ENCODE measurements around the gene HS3ST5.

Gene HS3ST5

DNA sequence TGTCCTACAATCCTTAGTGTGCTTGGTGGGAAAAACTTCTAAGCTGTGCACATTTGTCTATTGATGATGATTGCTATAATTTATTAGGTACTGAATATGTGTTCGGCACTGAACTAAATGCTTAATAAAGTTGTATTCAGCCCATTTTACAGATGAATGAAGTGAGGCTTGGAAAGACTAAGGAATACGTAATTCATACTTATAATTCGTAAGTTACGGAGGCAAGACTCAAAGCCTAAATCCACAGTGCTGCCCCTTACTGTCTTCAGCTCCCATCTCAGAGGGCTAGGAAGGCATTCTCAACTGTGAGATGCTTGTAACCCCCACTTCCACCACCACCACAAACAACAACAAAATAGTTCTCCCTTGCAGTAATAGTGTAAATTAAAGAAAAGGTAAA, 171.3 kb downstream of the HS3ST5 start:
- no peak for DNase-seq (ENCODE audit: low read depth, low spot score)
- ChIA-PET POLR2A (no interaction called here), CTCF (interaction anchor here (1.2 kb wide), 1 partner anchor 63 kb away, joined by 5 read pairs; no protein-coding TSS in a partner anchor)
- TF ChIP-seq, protein P1, sequence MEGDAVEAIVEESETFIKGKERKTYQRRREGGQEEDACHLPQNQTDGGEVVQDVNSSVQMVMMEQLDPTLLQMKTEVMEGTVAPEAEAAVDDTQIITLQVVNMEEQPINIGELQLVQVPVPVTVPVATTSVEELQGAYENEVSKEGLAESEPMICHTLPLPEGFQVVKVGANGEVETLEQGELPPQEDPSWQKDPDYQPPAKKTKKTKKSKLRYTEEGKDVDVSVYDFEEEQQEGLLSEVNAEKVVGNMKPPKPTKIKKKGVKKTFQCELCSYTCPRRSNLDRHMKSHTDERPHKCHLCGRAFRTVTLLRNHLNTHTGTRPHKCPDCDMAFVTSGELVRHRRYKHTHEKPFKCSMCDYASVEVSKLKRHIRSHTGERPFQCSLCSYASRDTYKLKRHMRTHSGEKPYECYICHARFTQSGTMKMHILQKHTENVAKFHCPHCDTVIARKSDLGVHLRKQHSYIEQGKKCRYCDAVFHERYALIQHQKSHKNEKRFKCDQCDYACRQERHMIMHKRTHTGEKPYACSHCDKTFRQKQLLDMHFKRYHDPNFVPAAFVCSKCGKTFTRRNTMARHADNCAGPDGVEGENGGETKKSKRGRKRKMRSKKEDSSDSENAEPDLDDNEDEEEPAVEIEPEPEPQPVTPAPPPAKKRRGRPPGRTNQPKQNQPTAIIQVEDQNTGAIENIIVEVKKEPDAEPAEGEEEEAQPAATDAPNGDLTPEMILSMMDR (IDR thresholded peaks at IDR 0.05; ENCODE audit: insufficient read depth, low read length, missing control alignments): no peak
- no peak overlapping the region for H3K4me3 ChIP-seq (ENCODE audit: low read depth, low read length)

DNA sequence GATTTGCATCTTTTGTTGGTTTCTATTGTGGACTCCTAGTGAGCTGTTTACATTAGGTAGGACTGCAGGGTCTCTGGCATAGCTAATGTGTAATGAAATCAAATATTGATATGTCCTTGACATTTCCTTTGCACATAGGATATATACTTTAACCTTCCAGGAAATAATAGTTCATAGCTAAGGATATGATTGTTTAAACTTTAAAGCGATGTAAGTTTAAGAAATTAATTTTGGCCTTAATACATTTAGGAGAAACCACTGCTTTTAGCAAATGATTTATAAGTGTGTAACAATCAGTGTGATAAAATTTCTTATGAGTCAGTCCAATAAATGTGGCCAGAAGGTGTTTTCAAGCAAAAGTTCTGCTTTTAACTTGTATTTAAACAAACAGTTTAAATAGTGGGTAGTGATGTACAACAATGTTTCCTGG, 171.8 kb downstream of the HS3ST5 start:
- POLR2A ChIA-PET: no interaction called here
- CTCF ChIA-PET: interaction anchor here (1.2 kb wide), 1 partner anchor 63 kb away, joined by 5 read pairs; no protein-coding TSS in a partner anchor
- DNase-seq (ENCODE audit: low read depth, low spot score): no peak
- TF ChIP-seq, protein P1 (IDR thresholded peaks at IDR 0.05; ENCODE audit: insufficient read depth, low read length, missing control alignments): no peak
- no peak overlapping the region for H3K4me3 ChIP-seq (ENCODE audit: low read depth, low read length)

DNA sequence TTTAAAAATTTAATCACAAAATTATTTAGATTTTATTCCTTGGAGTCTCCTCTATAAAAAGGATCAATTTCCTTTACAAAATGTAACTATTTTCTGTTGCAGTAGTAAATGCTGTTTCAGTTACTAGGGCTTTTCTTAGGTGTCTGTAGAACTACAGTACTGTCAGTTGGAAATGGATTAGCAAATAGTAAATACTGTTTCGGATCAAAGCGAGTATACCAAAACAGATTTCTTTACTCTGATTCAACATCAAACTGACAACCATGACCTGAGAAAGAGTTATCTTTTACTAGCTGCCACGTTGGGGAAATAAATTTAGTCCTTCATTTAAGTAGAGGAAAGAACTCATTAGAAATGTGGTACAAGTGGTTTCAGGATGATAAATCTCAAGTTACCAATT, 172.5 kb downstream of the HS3ST5 start:
- H3K4me3 ChIP-seq (ENCODE audit: low read depth, low read length): no peak overlapping the region
- POLR2A ChIA-PET: no interaction called here
- no peak for DNase-seq (ENCODE audit: low read depth, low spot score)
- CTCF ChIA-PET: interaction anchor here (1.2 kb wide), 1 partner anchor 62 kb away, joined by 5 read pairs; no protein-coding TSS in a partner anchor
- TF ChIP-seq, protein P1 (IDR thresholded peaks at IDR 0.05; ENCODE audit: insufficient read depth, low read length, missing control alignments): no peak

DNA sequence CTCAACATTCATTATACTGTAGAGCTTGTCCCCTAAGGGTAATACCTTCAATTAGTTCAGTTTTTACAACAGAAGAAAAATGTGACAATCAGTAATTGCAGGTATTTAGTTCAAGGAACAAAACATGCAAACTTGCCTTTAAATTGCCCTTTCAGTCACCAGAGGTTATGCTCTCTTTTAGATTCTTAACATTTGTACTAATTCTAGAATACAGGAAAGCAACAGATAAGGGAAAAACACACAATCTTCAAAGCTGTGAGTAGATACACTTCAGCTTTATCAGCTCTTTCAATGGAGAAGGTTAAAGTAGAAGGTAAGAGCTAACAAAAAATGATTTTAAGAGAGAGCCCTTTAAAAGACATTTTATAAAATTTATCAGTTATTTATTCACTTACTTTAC, 173.1 kb downstream of the HS3ST5 start:
- no peak overlapping the region for H3K4me3 ChIP-seq (ENCODE audit: low read depth, low read length)
- ChIA-PET POLR2A (no interaction called here), CTCF (no interaction called here)
- no peak for DNase-seq (ENCODE audit: low read depth, low spot score)
- TF ChIP-seq, protein P1 (IDR thresholded peaks at IDR 0.05; ENCODE audit: insufficient read depth, low read length, missing control alignments): no peak

DNA sequence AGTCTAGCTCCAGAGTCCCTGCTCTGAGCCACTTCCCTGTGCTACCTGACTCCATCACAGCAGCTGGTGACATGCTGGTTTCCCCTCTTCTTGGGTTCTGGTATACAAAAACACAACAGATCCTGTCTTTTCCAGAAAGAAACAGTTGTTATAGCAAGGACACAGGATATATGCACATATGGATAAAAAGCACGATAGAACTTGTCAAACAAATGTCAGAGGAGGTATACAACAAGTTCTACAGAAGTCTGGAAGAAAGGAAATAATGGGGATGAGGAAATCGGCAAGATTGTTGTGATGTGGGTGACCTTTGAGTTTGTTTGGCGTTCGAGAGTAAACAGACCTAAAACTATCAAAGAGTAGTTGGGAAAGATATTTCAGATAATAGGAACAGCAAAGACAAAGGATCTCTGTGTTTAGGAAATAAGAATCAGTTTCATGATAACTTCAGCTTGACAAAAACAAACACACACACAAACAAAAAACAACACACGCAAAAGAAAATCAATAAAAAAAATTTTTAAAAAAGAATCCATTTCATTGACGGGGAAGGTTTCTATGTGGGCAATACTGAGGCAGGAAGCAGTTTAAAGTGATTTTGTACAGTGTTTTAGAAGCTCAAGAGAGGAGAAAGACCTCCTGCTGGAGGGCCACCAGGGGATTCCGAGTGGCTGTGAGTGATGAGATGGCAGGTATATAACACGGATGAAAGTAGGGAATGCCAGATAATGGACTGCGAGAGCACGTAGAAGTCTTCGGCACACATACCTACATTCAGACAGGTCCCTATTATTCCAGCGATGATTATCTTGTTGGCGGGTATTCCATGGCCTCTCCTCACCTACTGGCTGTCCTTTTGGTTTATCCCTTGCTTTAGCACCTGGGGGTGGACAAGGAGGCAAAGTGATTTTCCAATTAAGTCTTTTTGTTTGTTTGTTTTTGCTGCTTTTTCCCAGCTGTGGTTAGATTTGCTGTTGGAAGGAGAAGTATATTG, 174.9 kb downstream of the HS3ST5 start:
- TF ChIP-seq, protein P1 (IDR thresholded peaks at IDR 0.05; ENCODE audit: insufficient read depth, low read length, missing control alignments): no peak
- no peak overlapping the region for H3K4me3 ChIP-seq (ENCODE audit: low read depth, low read length)
- no peak for DNase-seq (ENCODE audit: low read depth, low spot score)
- POLR2A ChIA-PET: no interaction called here
- CTCF ChIA-PET: no interaction called here

DNA sequence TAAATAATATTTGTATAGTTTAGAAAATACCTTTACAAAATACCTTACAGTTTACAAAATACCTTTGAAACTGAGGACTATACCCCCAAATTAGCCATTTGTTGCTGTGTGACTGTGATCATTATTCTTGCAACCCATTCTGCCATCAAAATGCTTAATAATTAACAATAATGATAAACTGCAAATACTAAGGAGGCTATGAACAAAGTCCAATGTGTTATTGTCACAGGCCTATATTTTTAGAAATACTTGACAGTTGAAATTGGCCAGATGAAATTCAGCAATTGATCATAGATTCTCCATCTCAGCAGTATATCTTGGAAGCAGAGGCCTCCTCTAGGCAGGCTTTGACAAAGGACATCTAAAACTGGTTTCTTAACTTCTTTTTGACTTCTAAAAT, 178.6 kb downstream of the HS3ST5 start:
- TF ChIP-seq, protein P1 (IDR thresholded peaks at IDR 0.05; ENCODE audit: insufficient read depth, low read length, missing control alignments): no peak
- DNase-seq (ENCODE audit: low read depth, low spot score): no peak
- ChIA-PET CTCF (no interaction called here), POLR2A (no interaction called here)
- H3K4me3 ChIP-seq (ENCODE audit: low read depth, low read length): no peak overlapping the region

Measured in AG04449 (cell line).